GM19239 (cell line): ENCODE measurements around the gene PMVK.

Experiments used
- DNase-seq: peaks from one replicate; pipeline ENCODE4 v3.0.0; 2011; ENCODE audit warnings: low spot score; ENCODE audit not compliant: insufficient read length
- FAIRE-seq: peaks from 2 replicates; lab custom pipeline; 2011; peaks lifted over from hg19 to GRCh38; lab: Jason Lieb, UNC

PMVK gene

DNA sequence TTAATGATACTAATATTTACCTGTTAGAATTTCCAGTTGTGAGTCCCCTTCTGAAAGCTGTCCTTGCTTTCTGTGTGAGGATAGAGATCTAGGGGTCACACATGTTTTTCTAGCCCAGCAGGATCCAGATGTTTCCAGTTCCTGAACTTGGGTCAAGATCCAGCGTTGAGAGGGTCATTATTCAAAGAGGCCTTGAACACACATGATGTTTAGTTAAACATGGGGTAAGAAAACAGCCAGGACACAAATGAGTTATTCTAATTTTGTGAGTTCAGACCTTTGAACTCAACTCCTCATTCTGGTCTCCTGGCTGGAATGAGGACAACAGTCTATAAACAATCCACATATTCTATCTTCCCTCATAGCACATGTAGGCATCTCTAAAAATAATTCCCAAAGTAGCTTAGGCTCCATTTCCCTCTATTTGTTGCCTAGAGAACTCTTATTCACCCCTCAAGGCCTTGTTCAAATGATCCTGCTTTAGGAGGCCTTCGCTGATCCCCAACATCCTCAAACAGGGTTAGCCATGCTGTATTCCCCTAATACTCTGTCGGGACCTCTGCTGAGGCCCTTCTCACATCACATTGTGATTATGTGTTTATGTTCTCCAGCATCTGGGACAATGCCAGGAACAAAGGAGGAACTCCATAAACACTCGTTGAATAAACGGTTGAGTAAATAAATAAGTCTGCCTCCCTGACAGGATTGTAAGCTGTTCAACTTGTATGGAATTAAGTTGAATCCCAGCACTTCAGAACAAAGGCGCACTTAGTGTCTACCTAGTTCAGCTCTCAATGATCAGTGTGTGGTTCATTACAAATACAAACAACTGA, 51.4 kb downstream of the PMVK start:
- FAIRE-seq: no peak
- no peak for DNase-seq

DNA sequence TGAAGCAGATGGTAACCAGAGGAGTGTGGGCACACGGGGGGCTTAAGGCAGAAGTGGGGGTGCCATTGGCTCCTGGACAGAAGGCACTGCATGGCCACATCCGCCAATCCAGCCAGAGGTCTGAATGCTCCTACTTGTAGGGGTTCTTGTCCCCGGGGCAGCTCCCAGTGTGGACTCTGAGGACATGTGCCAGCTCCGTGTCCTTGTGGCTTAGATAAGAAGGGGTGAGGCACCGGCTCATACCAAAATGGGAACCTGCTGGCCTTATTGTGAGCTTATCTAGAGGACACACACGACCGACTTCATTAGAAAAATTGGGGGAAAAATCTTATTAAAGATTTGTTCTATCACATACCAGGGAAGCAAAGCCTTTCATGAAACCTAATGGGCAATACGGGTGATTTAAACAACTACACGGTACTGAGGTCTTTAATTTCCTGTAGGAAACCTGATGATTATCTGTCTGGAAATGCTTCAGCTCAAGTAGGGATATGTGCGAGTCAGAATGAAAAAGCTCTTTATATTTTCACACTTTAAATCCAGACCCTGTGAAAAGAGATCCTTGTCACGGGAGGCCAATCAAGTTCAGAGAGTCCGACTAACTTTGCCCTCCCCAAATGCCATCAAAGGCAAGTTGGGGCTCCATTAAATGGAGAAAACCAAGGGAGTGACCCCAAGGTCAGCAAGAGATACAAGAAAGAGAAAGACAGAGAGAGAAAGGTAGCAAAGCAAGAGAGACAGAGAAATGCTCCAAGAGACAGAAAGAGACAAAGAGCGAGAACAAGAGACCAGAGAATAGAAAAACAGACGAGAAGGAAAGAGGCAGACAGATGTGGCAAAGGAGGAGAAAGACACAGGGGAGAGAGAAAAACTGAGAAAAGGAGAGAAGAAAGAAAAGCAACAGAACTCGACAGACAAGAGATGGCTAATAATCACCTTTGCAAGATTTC, 52.3 kb downstream of the PMVK start:
- FAIRE-seq (no peak), DNase-seq (no peak)

DNA sequence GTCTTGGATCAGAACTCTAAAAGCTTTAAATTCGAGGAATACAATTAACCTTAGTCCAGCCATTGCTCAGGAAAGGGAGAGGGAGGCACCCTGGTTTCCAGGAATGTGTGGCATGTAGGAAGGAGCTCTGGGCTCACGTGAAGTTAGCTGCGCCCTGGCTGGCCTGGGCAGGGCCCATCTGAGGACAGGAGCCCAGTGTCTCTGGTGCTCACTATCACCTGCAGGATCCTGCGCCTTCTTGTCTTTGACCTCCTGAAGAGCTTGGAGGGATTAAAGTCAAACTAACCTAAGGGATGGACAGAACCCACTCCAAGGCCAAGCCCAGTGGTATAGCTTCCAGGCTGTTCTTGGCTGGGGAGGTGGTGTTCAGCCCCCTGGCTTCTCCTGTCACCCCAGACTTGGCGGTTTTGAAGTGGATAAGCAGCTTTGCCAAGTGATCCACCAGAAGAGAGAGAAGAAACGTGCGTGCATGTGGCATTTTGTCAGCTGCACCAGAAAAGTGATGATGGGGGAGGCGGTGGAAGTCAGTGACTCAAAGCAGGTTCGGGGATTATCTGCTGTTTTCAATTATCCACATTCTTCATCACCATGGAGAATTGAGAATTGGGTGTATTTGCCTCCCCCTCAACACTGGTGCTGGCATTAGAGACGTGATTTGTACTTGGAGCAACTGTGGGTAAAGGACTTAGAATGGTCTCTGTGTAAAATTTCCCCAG, 54.5 kb downstream of the PMVK start:
- DNase-seq: no peak
- FAIRE-seq: no peak

DNA sequence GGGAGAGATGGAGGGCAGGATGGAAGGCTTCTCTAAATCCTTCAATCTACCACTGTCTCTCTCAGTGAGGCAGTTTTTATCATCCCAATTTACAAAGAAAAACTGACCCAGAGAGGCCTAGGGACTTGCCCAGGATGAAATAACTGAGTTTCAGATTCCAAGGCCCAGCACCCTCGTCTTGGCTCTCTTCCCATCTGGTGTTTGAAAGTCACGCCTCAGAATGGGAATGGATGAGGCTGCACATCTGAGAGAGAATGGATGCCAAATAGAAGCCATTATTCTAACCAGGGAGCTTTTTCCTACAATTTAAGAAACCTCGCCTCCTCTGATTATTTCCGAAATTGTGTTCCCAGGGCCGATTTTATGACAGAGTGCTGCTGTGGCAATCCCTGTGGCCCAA, 55.8 kb downstream of the PMVK start:
- DNase-seq (no peak), FAIRE-seq (no peak)

DNA sequence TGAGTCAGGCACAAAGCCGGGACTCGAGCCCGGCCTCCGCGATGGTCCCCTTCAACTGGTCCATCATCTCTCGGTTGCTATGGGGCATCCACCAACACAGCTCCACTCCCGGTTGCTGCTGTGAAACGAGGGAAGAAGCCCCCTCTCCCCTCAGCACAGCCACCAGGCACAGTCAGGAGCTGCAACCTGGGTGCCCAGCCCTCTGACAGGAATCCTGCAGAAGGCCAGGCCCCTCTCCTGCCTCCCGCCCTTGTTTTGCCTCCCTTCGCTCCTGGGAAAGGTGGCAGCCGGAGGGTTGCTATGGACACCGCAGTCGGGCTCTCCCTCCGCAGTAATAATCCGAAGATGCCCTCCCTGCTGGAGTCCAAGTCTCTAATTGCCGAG, 57.5 kb downstream of the PMVK start:
- no peak for FAIRE-seq
- DNase-seq: no peak

DNA sequence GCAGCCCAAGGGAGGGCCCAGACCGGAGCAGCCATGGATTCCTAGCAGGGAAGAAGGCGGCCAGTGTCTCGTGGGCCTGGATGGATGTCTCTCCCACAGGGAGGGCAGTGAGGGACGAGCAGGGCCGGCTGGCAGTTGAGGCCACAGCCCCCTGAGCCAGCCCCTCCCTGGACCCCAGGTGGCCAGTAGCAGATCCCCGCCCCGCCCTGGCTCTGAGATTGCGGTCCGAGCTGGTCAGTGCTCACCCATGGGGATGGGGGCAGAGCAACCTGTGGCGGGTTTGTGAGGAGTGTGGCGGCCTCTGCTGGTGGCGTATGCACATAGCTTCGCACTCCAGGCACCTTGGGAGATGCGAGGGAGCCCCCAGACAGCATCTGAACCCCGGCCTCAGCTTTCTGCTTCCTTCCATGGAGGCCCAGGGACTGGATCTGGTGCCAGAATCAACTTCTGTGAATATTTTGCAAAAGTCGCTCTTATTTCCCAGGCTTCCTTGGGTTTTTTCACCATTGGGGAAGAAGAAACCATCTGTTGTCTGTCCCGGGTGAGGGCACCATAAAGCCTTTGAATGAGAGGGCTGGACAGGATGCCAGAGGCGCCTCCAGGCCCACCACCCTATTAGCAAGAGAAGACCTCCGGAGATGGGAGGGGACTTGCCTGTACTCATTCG, 58.0 kb downstream of the PMVK start:
- DNase-seq (peak; percentile 53), FAIRE-seq (peak; percentile 67)

DNA sequence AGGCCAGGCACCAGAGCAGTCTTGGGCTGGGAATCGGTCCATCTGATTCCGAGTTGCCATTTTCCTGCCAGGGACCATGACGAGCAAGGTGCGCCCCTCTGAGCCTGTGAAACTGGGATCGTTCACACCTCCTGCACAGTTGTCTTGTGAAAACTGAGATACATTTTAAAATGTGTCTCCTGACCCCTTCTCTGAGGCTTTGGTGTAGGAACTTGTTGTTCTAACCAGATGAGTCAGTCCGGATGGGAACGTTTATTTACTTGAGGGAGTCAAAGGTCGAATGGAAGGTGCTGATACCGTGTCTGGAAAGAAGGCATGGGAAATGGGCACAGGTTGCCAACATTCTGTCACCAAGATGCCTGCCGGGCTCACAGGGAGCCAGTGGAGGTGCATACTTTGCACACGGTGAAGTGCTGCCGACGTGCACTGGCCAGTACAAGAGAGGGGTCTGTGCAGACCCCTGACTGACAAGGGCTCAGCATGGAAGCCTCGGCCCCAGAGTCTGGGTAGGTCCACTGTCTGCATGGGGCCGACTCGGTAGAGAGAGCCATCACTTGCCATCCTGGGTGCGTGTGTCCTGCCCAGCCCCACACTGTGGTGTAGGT, 59.0 kb downstream of the PMVK start:
- FAIRE-seq (no peak), DNase-seq (no peak)

DNA sequence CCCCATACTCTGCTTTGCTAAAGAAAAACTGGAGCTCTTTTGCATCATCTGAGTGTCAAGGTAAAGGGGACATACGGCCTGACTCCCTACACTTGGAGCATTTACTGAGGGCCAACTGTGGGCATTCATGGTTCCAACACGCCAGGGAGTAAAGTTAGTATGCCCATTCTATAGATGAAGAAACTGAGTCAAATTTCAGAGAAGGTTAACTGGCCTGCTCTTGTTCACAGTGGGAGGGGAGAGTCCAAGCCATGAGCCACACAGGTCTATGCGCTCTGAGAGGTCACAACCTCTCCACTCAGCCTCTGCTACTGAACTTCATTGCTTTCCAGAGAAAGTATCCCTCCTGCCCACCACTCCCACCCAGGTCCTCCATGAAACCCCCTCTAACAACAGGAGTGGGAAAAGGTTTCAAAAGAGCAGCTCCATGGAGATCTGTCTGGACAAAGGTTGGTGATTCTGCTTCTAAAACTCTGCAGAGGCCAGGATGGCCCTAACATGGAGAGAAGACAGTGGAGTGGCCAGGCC, 59.6 kb downstream of the PMVK start:
- DNase-seq: no peak
- peak; percentile 35 for FAIRE-seq
